Trophoblast cell (in vitro differentiated cells and primary cell): ENCODE measurements around the gene MYO16.
A peak's percentile ranks its signal among the peaks of the same experiment; 100 is the strongest.

Experiments
- DNase-seq, 2 donors: peaks; one replicate each; pipeline ENCODE4 v3.0.0-alpha.2; 2016
- H2AFZ ChIP-seq: 2 replicates; pipeline ENCODE4 v1.6.1; 2013; ENCODE audit warnings: low read length, moderate library complexity, mild to moderate bottlenecking; ENCODE audit not compliant: insufficient read depth, poor library complexity
- H2AK5ac ChIP-seq: 2 replicates; pipeline ENCODE4 v1.6.1; 2013; ENCODE audit warnings: mild to moderate bottlenecking, low read length
- H2BK120ac ChIP-seq: 2 replicates; pipeline ENCODE4 v1.6.1; 2013; ENCODE audit warnings: low read length, mild to moderate bottlenecking, moderate library complexity; ENCODE audit not compliant: insufficient read depth, poor library complexity
- H2BK12ac ChIP-seq: 2 replicates; pipeline ENCODE4 v1.6.1; 2013; ENCODE audit warnings: mild to moderate bottlenecking, low read length, moderate library complexity
- H2BK5ac ChIP-seq: 2 replicates; pipeline ENCODE4 v1.6.1; 2013; ENCODE audit warnings: low read length, low read depth, moderate library complexity, mild to moderate bottlenecking; ENCODE audit not compliant: poor library complexity
- H3K14ac ChIP-seq: 2 replicates; pipeline ENCODE4 v1.6.1; 2013; ENCODE audit warnings: mild to moderate bottlenecking, low read length
- H3K18ac ChIP-seq: 2 replicates; pipeline ENCODE4 v1.6.1; 2013; ENCODE audit warnings: mild to moderate bottlenecking, low read length
- H3K23ac ChIP-seq: 2 replicates; pipeline ENCODE4 v1.6.1; 2013; ENCODE audit warnings: low read length
- H3K27ac ChIP-seq: 2 replicates; pipeline ENCODE4 v1.5.1; 2013; ENCODE audit warnings: low read depth, mild to moderate bottlenecking, inconsistent platforms, low read length, moderate library complexity
- H3K27me3 ChIP-seq: 2 replicates; pipeline ENCODE4 v1.6.1; 2013; ENCODE audit warnings: inconsistent platforms, mild to moderate bottlenecking, low read length, moderate library complexity; ENCODE audit not compliant: insufficient read depth
- H3K36me3 ChIP-seq, 2 experiments: 1 replicate in 1 of 2; 2 replicates in 1 of 2; pipeline ENCODE4 v1.6.1; 2013; ENCODE audit warnings: low read length in 2 of 2, mild to moderate bottlenecking in 2 of 2, moderate library complexity in 1 of 2; ENCODE audit not compliant: insufficient read depth in 2 of 2, control insufficient read depth in 1 of 2
- H3K4ac ChIP-seq: 2 replicates; pipeline ENCODE4 v1.6.1; 2013; ENCODE audit warnings: low read depth, mild to moderate bottlenecking, low read length, moderate library complexity
- H3K4me1 ChIP-seq, 2 experiments: 1 replicate in 1 of 2; 2 replicates in 1 of 2; pipeline ENCODE4 v1.6.1; 2013; ENCODE audit warnings: low read length in 2 of 2, mild to moderate bottlenecking in 2 of 2, moderate library complexity in 1 of 2; ENCODE audit not compliant: insufficient read depth in 2 of 2, control insufficient read depth in 1 of 2
- H3K4me2 ChIP-seq: 2 replicates; pipeline ENCODE4 v1.6.1; 2013; ENCODE audit warnings: inconsistent platforms, mild to moderate bottlenecking, low read length, moderate library complexity
- H3K4me3 ChIP-seq: 2 replicates; pipeline ENCODE4 v1.5.1; 2013; ENCODE audit warnings: mild to moderate bottlenecking, low read depth, low read length, inconsistent platforms
- H3K79me1 ChIP-seq: one replicate; pipeline ENCODE4 v1.6.1; 2013; ENCODE audit warnings: low read length
- H3K79me2 ChIP-seq: 2 replicates; pipeline ENCODE4 v1.6.1; 2013; ENCODE audit warnings: low read length, mild to moderate bottlenecking; ENCODE audit not compliant: control insufficient read depth, insufficient read depth, poor library complexity
- H3K9ac ChIP-seq: 2 replicates; pipeline ENCODE4 v1.6.1; 2013; ENCODE audit warnings: mild to moderate bottlenecking, low read length
- H3K9me3 ChIP-seq: 2 replicates; pipeline ENCODE4 v1.6.1; 2013; ENCODE audit warnings: low read depth, mild to moderate bottlenecking, control low read depth, inconsistent platforms, low read length; ENCODE audit not compliant: insufficient read depth
- H4K12ac ChIP-seq: 2 replicates; pipeline ENCODE4 v1.6.1; 2013; ENCODE audit warnings: low read depth, mild to moderate bottlenecking, low read length, moderate library complexity
- H4K8ac ChIP-seq: 2 replicates; pipeline ENCODE4 v1.6.1; 2013; ENCODE audit warnings: low read depth, mild to moderate bottlenecking, low read length, moderate library complexity
- H4K91ac ChIP-seq: one replicate; pipeline ENCODE4 v1.6.1; 2013; ENCODE audit warnings: low read depth, mild to moderate bottlenecking, low read length, moderate library complexity
- WGBS: extraction: QIAGEN DNeasy Blood & Tissue Kit; methylation state at CpG from one replicate; pipeline ENCODE4 v1.1.7; 2013; ENCODE audit warnings: missing lambda C conversion rate; ENCODE audit not compliant: insufficient read length, insufficient coverage; ENCODE audit errors: extremely low coverage; 5-methylcytosine and 5-hydroxymethylcytosine counted together

MYO16 gene

DNA sequence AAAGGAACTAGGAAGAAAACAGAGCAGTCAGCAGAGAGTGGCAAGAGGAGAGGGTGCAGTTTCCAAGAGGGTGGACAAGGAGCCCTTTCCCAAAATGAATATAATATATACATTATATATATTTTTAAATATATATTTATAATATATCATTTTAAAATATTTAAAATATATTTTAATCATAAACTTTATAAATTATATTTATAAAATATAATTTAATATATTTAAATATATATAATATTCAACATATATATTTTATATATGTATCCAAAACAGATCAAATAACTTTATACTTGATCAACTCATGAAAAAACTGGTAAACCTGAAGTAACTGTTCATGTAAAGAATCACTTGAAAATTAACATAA is 328.6 kb downstream of the MYO16 start:
- Histone ChIP-seq H3K23ac (no peak overlapping the region), H3K4me2 (no peak overlapping the region), H4K8ac (no peak overlapping the region), H3K27me3 (no peaks in the 10 kb centered on the region), H3K14ac (no peak overlapping the region), H4K12ac (no peak overlapping the region), H3K4ac (no peak overlapping the region), H2BK120ac (no peak overlapping the region), H2BK12ac (no peak overlapping the region), H3K18ac (no peak overlapping the region), H2AFZ (no peak overlapping the region), H3K36me3 (no peaks in the 10 kb centered on the region), H3K4me1 (peaks cover 0 to 3% of the 10 kb centered on the region in 2 experiments), H2BK5ac (no peak overlapping the region), H3K9me3 (no peaks in the 10 kb centered on the region), H2AK5ac (no peak overlapping the region), H3K79me2 (no peaks in the 10 kb centered on the region), H3K27ac (no peak overlapping the region), H3K9ac (no peak overlapping the region), H3K4me3 (no peak overlapping the region), H3K79me1 (peaks cover 1% of the 10 kb centered on the region), H4K91ac (no peak overlapping the region)
- no peak for DNase-seq

DNA sequence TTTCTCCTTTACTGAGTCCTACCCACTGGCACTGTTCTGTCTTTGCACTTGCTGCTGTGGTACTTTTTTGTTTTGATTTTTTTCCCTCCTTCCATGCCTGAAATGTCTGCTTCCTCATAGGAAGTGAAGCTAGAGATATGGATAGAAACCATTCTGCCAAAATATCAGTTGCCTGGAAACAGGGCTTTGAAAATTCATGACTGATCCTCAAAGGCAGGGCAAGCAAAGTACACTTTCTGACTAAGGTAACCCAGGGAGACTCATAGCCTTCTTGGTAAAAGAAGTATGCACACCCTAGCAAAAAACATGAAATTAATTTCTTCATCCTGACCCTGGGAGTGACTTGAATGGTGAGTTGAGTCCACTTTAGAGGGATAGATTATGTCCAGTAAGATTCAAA is 329.8 kb downstream of the MYO16 start:
- Histone ChIP-seq H2AK5ac (no peak overlapping the region), H3K4me3 (no peak overlapping the region), H3K27me3 (no peaks in the 10 kb centered on the region), H2AFZ (no peak overlapping the region), H3K18ac (no peak overlapping the region), H3K4me1 (peaks cover 0 to 3% of the 10 kb centered on the region in 2 experiments), H3K9ac (no peak overlapping the region), H3K4ac (no peak overlapping the region), H3K79me2 (no peaks in the 10 kb centered on the region), H3K36me3 (no peaks in the 10 kb centered on the region), H4K8ac (no peak overlapping the region), H2BK5ac (no peak overlapping the region), H3K9me3 (no peaks in the 10 kb centered on the region), H3K23ac (no peak overlapping the region), H3K27ac (no peak overlapping the region), H3K14ac (no peak overlapping the region), H4K12ac (no peak overlapping the region), H4K91ac (no peak overlapping the region), H2BK120ac (no peak overlapping the region), H3K4me2 (no peak overlapping the region), H2BK12ac (no peak overlapping the region), H3K79me1 (peaks cover 1% of the 10 kb centered on the region)
- no peak for DNase-seq

DNA sequence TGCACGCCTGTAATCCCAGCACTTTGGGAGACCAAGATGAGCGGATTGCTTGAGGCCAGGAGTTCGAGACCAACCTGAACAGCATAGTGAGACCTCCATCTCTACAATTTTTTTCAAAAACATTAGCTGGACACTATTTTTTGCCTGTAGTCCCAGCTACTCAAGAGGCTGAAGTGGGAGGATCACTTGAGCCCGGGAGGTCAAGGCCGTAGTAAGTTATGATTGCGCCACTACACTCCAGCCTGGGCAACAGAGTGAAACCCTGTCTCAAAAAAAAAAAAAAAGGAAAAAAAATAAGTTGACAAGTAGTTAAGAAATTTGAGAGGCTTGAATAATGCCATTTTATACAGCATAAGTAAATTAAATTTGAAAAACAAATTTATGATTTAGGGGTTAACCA is 330.6 kb downstream of the MYO16 start:
- H3K79me2 ChIP-seq, result no peaks in the 10 kb centered on the region
- no peak overlapping the region for H2BK5ac ChIP-seq
- no peak overlapping the region for H3K23ac ChIP-seq

DNA sequence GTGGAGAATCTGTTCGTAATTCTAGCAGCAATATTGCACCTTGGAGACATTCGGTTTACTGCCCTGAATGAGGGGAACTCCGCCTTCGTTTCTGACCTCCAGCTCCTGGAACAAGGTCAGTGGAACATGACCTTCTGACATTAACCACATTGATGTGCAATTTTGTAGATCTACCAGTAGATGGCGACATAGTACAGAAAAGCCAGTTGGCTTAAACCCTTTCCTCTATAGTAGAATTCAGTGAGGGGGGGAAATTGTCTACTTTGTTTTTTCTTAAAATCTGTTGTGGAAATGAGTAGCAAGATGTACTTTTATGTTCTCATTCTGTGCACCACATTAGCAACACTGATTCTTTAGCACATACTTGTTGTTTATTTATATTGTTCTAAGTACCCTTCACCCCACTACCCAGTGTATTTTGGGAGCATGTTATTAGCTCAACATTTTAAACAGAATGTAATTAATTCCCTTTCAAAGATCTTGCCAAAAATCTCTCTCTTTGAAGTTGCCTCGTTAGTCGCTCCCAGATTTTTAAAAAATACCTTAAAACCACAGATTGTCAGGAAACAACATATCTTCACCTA is 332.2 kb downstream of the MYO16 start:
- WGBS, result no CpG with 5 or more reads among the region's 7 CpGs
- Histone ChIP-seq H3K4me3 (no peak overlapping the region), H3K18ac (no peak overlapping the region), H4K8ac (no peak overlapping the region), H4K12ac (no peak overlapping the region), H3K4me1 (peaks cover 0 to 3% of the 10 kb centered on the region in 2 experiments), H2BK5ac (no peak overlapping the region), H3K14ac (no peak overlapping the region), H2BK120ac (no peak overlapping the region), H3K4ac (no peak overlapping the region), H3K23ac (no peak overlapping the region), H2AFZ (no peak overlapping the region), H3K27me3 (no peaks in the 10 kb centered on the region), H2BK12ac (no peak overlapping the region), H3K27ac (no peak overlapping the region), H3K4me2 (no peak overlapping the region), H3K9ac (no peak overlapping the region), H4K91ac (no peak overlapping the region), H3K79me1 (no peaks in the 10 kb centered on the region), H2AK5ac (no peak overlapping the region), H3K79me2 (no peaks in the 10 kb centered on the region), H3K36me3 (no peaks in the 10 kb centered on the region), H3K9me3 (no peaks in the 10 kb centered on the region)
- peak; percentile 2 to 88 for DNase-seq

More for the DNA sequence above, 330.6 kb downstream of the MYO16 start:
- H2AK5ac ChIP-seq, result no peak overlapping the region
- no peak overlapping the region for H4K91ac ChIP-seq
- no peak overlapping the region for H4K8ac ChIP-seq
- H4K12ac ChIP-seq, result no peak overlapping the region
- no peak overlapping the region for H3K9ac ChIP-seq
- H3K4me3 ChIP-seq, result no peak overlapping the region
- H2AFZ ChIP-seq, result no peak overlapping the region
- DNase-seq, result no peak
- peaks cover 0 to 3% of the 10 kb centered on the region in 2 experiments for H3K4me1 ChIP-seq
- no peak overlapping the region for H3K27ac ChIP-seq
- WGBS, result no CpG with 5 or more reads among the region's 6 CpGs
- no peaks in the 10 kb centered on the region for H3K36me3 ChIP-seq
- H3K14ac ChIP-seq, result no peak overlapping the region
- H3K27me3 ChIP-seq, result no peaks in the 10 kb centered on the region
- no peak overlapping the region for H2BK120ac ChIP-seq
- H3K4ac ChIP-seq, result no peak overlapping the region
- peaks cover 1% of the 10 kb centered on the region for H3K79me1 ChIP-seq
- no peaks in the 10 kb centered on the region for H3K9me3 ChIP-seq
- no peak overlapping the region for H2BK12ac ChIP-seq
- no peak overlapping the region for H3K18ac ChIP-seq
- H3K4me2 ChIP-seq, result no peak overlapping the region
